ENCODE measurements around the gene ZSCAN9. TPM values are rescaled to one million over a fixed set of nuclear protein-coding genes. Genes with fewer than 3 reads are reported as not detected.

Gene ZSCAN9
- total RNA-seq, 1 donor from 2014 or later = 40.1 TPM

- Mint-ChIP-seq H3K4me3 (ENCODE audit: low read depth) (no peak overlapping the region), H3K4me1 (ENCODE audit: low read depth) (peaks cover 8% of the 10 kb centered on the region), H3K9me3 (ENCODE audit: low read depth) (peaks cover 10% of the 10 kb centered on the region), H3K27me3 (peaks cover 64% of the 10 kb centered on the region), H3K27ac (no peak overlapping the region), H3K36me3 (ENCODE audit: insufficient read depth) (no peaks in the 10 kb centered on the region)
- DNase-seq (ENCODE audit: low spot score, unreplicated experiment) = no peak
- TF ChIP-seq CTCF (IDR thresholded peaks at IDR 0.05; ENCODE audit: unreplicated experiment) = no peak
Observed at GRCh38 chr6:28203201-28203600, 21.9 kb upstream of the ZSCAN9 start.

- Mint-ChIP-seq H3K27me3 (peaks cover 67% of the 10 kb centered on the region), H3K9me3 (ENCODE audit: low read depth) (no peaks in the 10 kb centered on the region), H3K4me3 (ENCODE audit: low read depth) (no peak overlapping the region), H3K36me3 (ENCODE audit: insufficient read depth) (no peaks in the 10 kb centered on the region), H3K27ac (no peak overlapping the region), H3K4me1 (ENCODE audit: low read depth) (peaks cover 9% of the 10 kb centered on the region)
- DNase-seq (ENCODE audit: low spot score, unreplicated experiment) = no peak
- no peak for TF ChIP-seq CTCF (IDR thresholded peaks at IDR 0.05; ENCODE audit: unreplicated experiment)
Observed at GRCh38 chr6:28205879-28206278, 19.2 kb upstream of the ZSCAN9 start.

- Mint-ChIP-seq H3K4me3 (ENCODE audit: low read depth) (no peak overlapping the region), H3K36me3 (ENCODE audit: insufficient read depth) (no peaks in the 10 kb centered on the region)
Observed at GRCh38 chr6:28206527-28206926, 18.5 kb upstream of the ZSCAN9 start.

GRCh38 chr6:28206928-28207509 lies 18.1 kb upstream of the ZSCAN9 start:
- Mint-ChIP-seq H3K27me3 (peaks cover 74% of the 10 kb centered on the region), H3K4me1 (ENCODE audit: low read depth) (peaks cover 9% of the 10 kb centered on the region), H3K36me3 (ENCODE audit: insufficient read depth) (no peaks in the 10 kb centered on the region), H3K4me3 (ENCODE audit: low read depth) (peak overlapping the region; percentile 69), H3K27ac (no peak overlapping the region), H3K9me3 (ENCODE audit: low read depth) (no peaks in the 10 kb centered on the region)
- TF ChIP-seq CTCF (IDR thresholded peaks at IDR 0.05; ENCODE audit: unreplicated experiment) = no peak
- no peak for DNase-seq (ENCODE audit: low spot score, unreplicated experiment)

More at GRCh38 chr6:28206527-28206926, 18.5 kb upstream of the ZSCAN9 start:
- Mint-ChIP-seq H3K9me3 (ENCODE audit: low read depth) (no peaks in the 10 kb centered on the region), H3K27ac (no peak overlapping the region), H3K27me3 (peaks cover 69% of the 10 kb centered on the region), H3K4me1 (ENCODE audit: low read depth) (peaks cover 9% of the 10 kb centered on the region)
- DNase-seq (ENCODE audit: low spot score, unreplicated experiment) = no peak
- no peak for TF ChIP-seq CTCF (IDR thresholded peaks at IDR 0.05; ENCODE audit: unreplicated experiment)

- no peak for DNase-seq (ENCODE audit: low spot score, unreplicated experiment)
- no peak for TF ChIP-seq CTCF (IDR thresholded peaks at IDR 0.05; ENCODE audit: unreplicated experiment)
- Mint-ChIP-seq H3K36me3 (ENCODE audit: insufficient read depth) (no peaks in the 10 kb centered on the region), H3K27ac (peak overlapping the region; percentile 68), H3K4me1 (ENCODE audit: low read depth) (peaks cover 10% of the 10 kb centered on the region), H3K27me3 (peaks cover 80% of the 10 kb centered on the region), H3K9me3 (ENCODE audit: low read depth) (no peaks in the 10 kb centered on the region), H3K4me3 (ENCODE audit: low read depth) (peak overlapping the region; percentile 69)
Observed at GRCh38 chr6:28207510-28208110, 17.5 kb upstream of the ZSCAN9 start.

All from progenitor cell of endocrine pancreas (in vitro differentiated cells).